CD14-positive monocyte (primary cell): ENCODE data around the gene ZGPAT. TPM values are rescaled to one million over a fixed set of nuclear protein-coding genes. Genes with fewer than 3 reads are reported as not detected.

ENCODE experiments used
- DNase-seq, 3 donors: peaks; one replicate each; pipeline ENCODE4 v3.0.0-alpha.2; 2011 to 2022
- H2AFZ ChIP-seq: 2 replicates; pipeline ENCODE4 v1.6.0; 2012; ENCODE audit warnings: mild to moderate bottlenecking, low read depth, low read length, inconsistent platforms; ENCODE audit not compliant: insufficient read depth, poor library complexity, severe bottlenecking
- H3K27ac ChIP-seq, 2 donors: 1 replicate in 1 of 2; 2 replicates in 1 of 2; pipeline ENCODE4 v1.5.1; 2012 to 2013; ENCODE audit warnings: low read length in 2 of 2, control low read depth in 1 of 2, inconsistent platforms in 1 of 2, low read depth in 1 of 2, mild to moderate bottlenecking in 1 of 2
- H3K27me3 ChIP-seq, 2 donors: one replicate each; pipeline versions ENCODE4 v1.6.0 to v1.6.1; 2011 to 2013; ENCODE audit warnings: low read length in 2 of 2; ENCODE audit not compliant: control insufficient read depth in 2 of 2, insufficient read depth in 2 of 2
- H3K36me3 ChIP-seq, 2 donors: replicated peaks in 1 of 2; 1 replicate in 1 of 2; 2 replicates in 1 of 2; pipeline versions ENCODE4 v1.5.1 to v1.6.1; 2012 to 2013; ENCODE audit warnings: low read length in 2 of 2, control low read depth in 1 of 2, inconsistent platforms in 1 of 2, mild to moderate bottlenecking in 1 of 2; ENCODE audit not compliant: insufficient read depth in 2 of 2, control insufficient read depth in 1 of 2
- H3K4me1 ChIP-seq, 2 donors: 1 replicate in 1 of 2; 2 replicates in 1 of 2; pipeline versions ENCODE4 v1.5.1 to v1.6.1; 2012 to 2013; ENCODE audit warnings: low read length in 2 of 2, control low read depth in 1 of 2, inconsistent platforms in 1 of 2, mild to moderate bottlenecking in 1 of 2, moderate library complexity in 1 of 2; ENCODE audit not compliant: insufficient read depth in 2 of 2, control insufficient read depth in 1 of 2
- H3K4me2 ChIP-seq: replicated peaks from 2 replicates; pipeline ENCODE3; 2012; ENCODE audit warnings: low read length, moderate library complexity, mild to moderate bottlenecking; ENCODE audit not compliant: poor library complexity, severe bottlenecking; ENCODE audit errors: extremely low read depth
- H3K4me3 ChIP-seq, 3 experiments: fragments of 200-600 bp in 1 of 3; sonication (generic) in 1 of 3; replicated peaks in 1 of 3; 1 replicate in 2 of 3; 2 replicates in 1 of 3; pipeline ENCODE4 v1.5.1; 2011 to 2013; ENCODE audit warnings: low read length in 3 of 3, mild to moderate bottlenecking in 3 of 3, control low read depth in 2 of 3, low read depth in 2 of 3, inconsistent platforms in 1 of 3, moderate library complexity in 1 of 3
- H3K79me2 ChIP-seq: 2 replicates; pipeline ENCODE4 v1.6.0; 2012; ENCODE audit warnings: mild to moderate bottlenecking, control low read depth, inconsistent platforms, low read length, moderate library complexity; ENCODE audit not compliant: insufficient read depth
- H3K9ac ChIP-seq: 2 replicates; pipeline ENCODE4 v1.6.0; 2017; ENCODE audit warnings: low read length, mild to moderate bottlenecking; ENCODE audit not compliant: insufficient read depth, poor library complexity, severe bottlenecking
- H3K9me3 ChIP-seq, 2 donors: replicated peaks in 1 of 2; 1 replicate in 1 of 2; 2 replicates in 1 of 2; pipeline versions ENCODE4 v1.5.1 to v1.6.1; 2012 to 2013; ENCODE audit warnings: low read length in 2 of 2, control low read depth in 1 of 2; ENCODE audit not compliant: control insufficient read depth in 1 of 2, insufficient read depth in 1 of 2
- H4K20me1 ChIP-seq: 2 replicates; pipeline ENCODE4 v1.6.0; 2012; ENCODE audit warnings: mild to moderate bottlenecking, low read length, control low read depth, moderate library complexity; ENCODE audit not compliant: insufficient read depth
- H3K27ac Mint-ChIP-seq, 7 donors: one replicate each; pipeline ENCODE4 v1.8.0; 2020; ENCODE audit warnings: mild to moderate bottlenecking in 7 of 7, mixed read lengths in 7 of 7, moderate library complexity in 6 of 7, inconsistent platforms in 2 of 7
- H3K27me3 Mint-ChIP-seq, 3 donors: one replicate each; pipeline ENCODE4 v1.8.0; 2021 to 2022; ENCODE audit warnings: low read depth in 3 of 3, mild to moderate bottlenecking in 3 of 3, mixed read lengths in 3 of 3, moderate library complexity in 3 of 3, inconsistent platforms in 1 of 3
- H3K36me3 Mint-ChIP-seq, 2 donors: one replicate each; pipeline ENCODE4 v1.8.0; 2020; ENCODE audit warnings: mixed read lengths in 2 of 2, inconsistent platforms in 1 of 2, mild to moderate bottlenecking in 1 of 2
- H3K4me1 Mint-ChIP-seq: one replicate; pipeline ENCODE4 v1.8.0; 2020; ENCODE audit warnings: mild to moderate bottlenecking, mixed read lengths
- H3K4me3 Mint-ChIP-seq, 2 donors: one replicate each; pipeline ENCODE4 v1.8.0; 2020; ENCODE audit warnings: mild to moderate bottlenecking in 2 of 2, mixed read lengths in 2 of 2, moderate library complexity in 1 of 2
- H3K9me3 Mint-ChIP-seq, 7 donors: one replicate each; pipeline ENCODE4 v1.8.0; 2020 to 2022; ENCODE audit warnings: mixed read lengths in 7 of 7, mild to moderate bottlenecking in 6 of 7, moderate library complexity in 6 of 7, inconsistent platforms in 2 of 7
- CTCF ChIP-seq: fragments of 200-600 bp; IDR thresholded peaks from one replicate; pipeline ENCODE4 v1.8.0; 2022; ENCODE audit warnings: antibody characterized with exemption, mild to moderate bottlenecking
- WGBS: methylation state at CpG from one replicate; pipeline ENCODE4 v1.1.5; 2013; ENCODE audit warnings: missing lambda C conversion rate; ENCODE audit not compliant: insufficient coverage; 5-methylcytosine and 5-hydroxymethylcytosine counted together
- intact Hi-C, 2 donors: fragments of 100-400 bp; cut with micrococcal nuclease; formaldehyde crosslinking; loops; one replicate each; pipeline versions ENCODE4 v1.15.0 to v1.15.1; 2023
- polyA plus RNA-seq, 3 donors: library from polyadenylated mRNA; depleted of rRNA in 1 of 3; unstranded in 2 of 3; stranded (reverse) in 1 of 3; fragments of 300-500 nt in 2 of 3; fragments of >200 nt in 1 of 3; fragmentation: Illumina TruSeq in 2 of 3; gene quantifications; 1 replicate in 2 of 3; 2 replicates in 1 of 3; pipeline ENCODE4 v1.2.3, GENCODE V29; 2012 to 2021

The ZGPAT gene
- polyA plus RNA-seq, 3 donors: 24.2 to 58.6 (median 28.3) TPM

- Histone ChIP-seq H3K79me2 (no peaks in the 10 kb centered on the region), H3K9me3 (no peaks in the 10 kb centered on the region), H3K4me3 (no peak overlapping the region), H3K4me2 (no peak overlapping the region), H2AFZ (no peak overlapping the region), H3K9ac (no peak overlapping the region), H3K36me3 (no peaks in the 10 kb centered on the region), H4K20me1 (no peaks in the 10 kb centered on the region), H3K27ac (no peak overlapping the region), H3K4me1 (no peaks in the 10 kb centered on the region), H3K27me3 (no peaks in the 10 kb centered on the region)
- Mint-ChIP-seq H3K4me3 (no peak overlapping the region), H3K4me1 (no peaks in the 10 kb centered on the region), H3K27ac (no peak overlapping the region), H3K27me3 (peaks cover 1 to 10% (median 4%) of the 10 kb centered on the region in 3 donors), H3K36me3 (no peaks in the 10 kb centered on the region), H3K9me3 (no peaks in the 10 kb centered on the region)
- TF ChIP-seq CTCF: no peak
- no peak for DNase-seq
- 97% methylated on average over 13 of the region's 13 CpGs for WGBS
- intact Hi-C loops: no loop called here
Observed at GRCh38 chr20:63753381-63753780, 45.5 kb downstream of the ZGPAT start.

GRCh38 chr20:63754008-63754407 lies 46.2 kb downstream of the ZGPAT start:
- H3K27me3 Mint-ChIP-seq: peaks cover 2 to 10% (median 4%) of the 10 kb centered on the region in 3 donors
- no peak for DNase-seq
- no peaks in the 10 kb centered on the region for H3K79me2 ChIP-seq
- intact Hi-C loops: no loop called here
- H3K9ac ChIP-seq: no peak overlapping the region
- H3K4me3 Mint-ChIP-seq: no peak overlapping the region
- no peak overlapping the region for H3K4me3 ChIP-seq
- H4K20me1 ChIP-seq: no peaks in the 10 kb centered on the region
- H3K27ac ChIP-seq: no peak overlapping the region
- no peaks in the 10 kb centered on the region for H3K36me3 ChIP-seq
- H3K4me2 ChIP-seq: no peak overlapping the region
- H3K27ac Mint-ChIP-seq: no peak overlapping the region
- TF ChIP-seq CTCF: no peak
- H3K9me3 ChIP-seq: no peaks in the 10 kb centered on the region
- H3K4me1 ChIP-seq: no peaks in the 10 kb centered on the region
- H3K27me3 ChIP-seq: no peaks in the 10 kb centered on the region
- 87% methylated on average over 11 of the region's 16 CpGs for WGBS
- H3K36me3 Mint-ChIP-seq: no peaks in the 10 kb centered on the region
- no peaks in the 10 kb centered on the region for H3K9me3 Mint-ChIP-seq
- H2AFZ ChIP-seq: no peak overlapping the region
- H3K4me1 Mint-ChIP-seq: no peaks in the 10 kb centered on the region
